ENCODE results near the gene AHI1. TPM values are rescaled to one million over a fixed set of nuclear protein-coding genes. Genes with fewer than 3 reads are reported as not detected.

The AHI1 gene
- total and polyA plus RNA-seq, 2 donors (not counting 1 experiment from before 2014, with no cell fraction given) = 14.2 to 22.8 TPM

DNA sequence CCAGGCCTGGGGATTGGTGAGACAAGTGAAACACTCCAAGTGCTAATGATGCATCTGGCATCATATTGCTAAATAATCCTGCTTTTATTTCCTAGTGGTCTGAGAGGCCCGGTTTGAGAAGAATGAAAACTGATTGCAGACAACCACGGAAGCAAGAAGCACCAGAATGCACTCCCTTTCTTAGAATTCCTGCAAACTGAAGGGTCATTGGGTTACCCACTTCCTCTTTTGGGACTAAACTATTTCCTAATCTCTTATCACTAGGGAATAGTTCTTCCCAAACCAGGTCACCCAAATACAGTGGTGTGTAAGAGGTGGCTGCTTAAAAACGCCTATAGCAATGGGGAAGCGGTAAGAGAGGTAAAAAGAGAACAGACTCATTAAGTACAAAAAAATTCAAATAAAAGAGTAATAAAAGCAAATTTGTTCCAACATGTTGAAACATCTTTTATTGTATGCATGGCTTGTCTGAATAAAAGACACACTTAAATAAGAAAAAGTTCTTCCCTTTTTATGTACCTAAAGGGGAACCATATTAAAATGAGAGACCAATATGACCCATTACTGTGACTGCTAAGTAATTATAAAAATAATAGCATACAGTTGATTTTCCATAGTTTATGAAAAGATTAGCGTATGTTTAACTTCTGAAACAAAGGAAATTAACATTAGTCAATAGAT is 190.7 kb downstream of the AHI1 start:
- Histone ChIP-seq H4K20me1 (ENCODE audit: control insufficient read depth, extremely low read depth, insufficient read depth, low read length) (no peaks in the 10 kb centered on the region), H3K4me2 (ENCODE audit: extremely low read depth, insufficient read depth, low read length) (no peak overlapping the region), H3K27ac (ENCODE audit: insufficient read depth, low read length) (no peak overlapping the region), H3K4me3 (replicated peaks in 1 of 4; ENCODE audit: control extremely low read depth in 1 of 4, insufficient read depth in 1 of 4, low read depth in 3 of 4, low read length in 4 of 4) (no peak overlapping the region), H3K79me2 (ENCODE audit: control insufficient read depth, insufficient read depth, low read length) (no peaks in the 10 kb centered on the region), H3K9me3 (ENCODE audit: control insufficient read depth, insufficient read depth, low read depth, low read length) (no peaks in the 10 kb centered on the region), H3K4me1 (ENCODE audit: control insufficient read depth, extremely low read depth, insufficient read depth, low read length) (no peaks in the 10 kb centered on the region), H3K36me3 (ENCODE audit: control insufficient read depth, insufficient read depth, low read length) (no peaks in the 10 kb centered on the region), H3K27me3 (ENCODE audit: control insufficient read depth, insufficient read depth, low read length) (no peaks in the 10 kb centered on the region), H3K9ac (ENCODE audit: insufficient read depth, low read length) (no peak overlapping the region), H2AFZ (ENCODE audit: low read length) (no peak overlapping the region)
- DNase-seq (ENCODE audit: low read depth in 2 of 2) = no peak
- TF ChIP-seq EZH2 (IDR thresholded peaks at IDR 0.05; ENCODE audit: low read length, missing control alignments) = no peak
- TF ChIP-seq, protein P1, sequence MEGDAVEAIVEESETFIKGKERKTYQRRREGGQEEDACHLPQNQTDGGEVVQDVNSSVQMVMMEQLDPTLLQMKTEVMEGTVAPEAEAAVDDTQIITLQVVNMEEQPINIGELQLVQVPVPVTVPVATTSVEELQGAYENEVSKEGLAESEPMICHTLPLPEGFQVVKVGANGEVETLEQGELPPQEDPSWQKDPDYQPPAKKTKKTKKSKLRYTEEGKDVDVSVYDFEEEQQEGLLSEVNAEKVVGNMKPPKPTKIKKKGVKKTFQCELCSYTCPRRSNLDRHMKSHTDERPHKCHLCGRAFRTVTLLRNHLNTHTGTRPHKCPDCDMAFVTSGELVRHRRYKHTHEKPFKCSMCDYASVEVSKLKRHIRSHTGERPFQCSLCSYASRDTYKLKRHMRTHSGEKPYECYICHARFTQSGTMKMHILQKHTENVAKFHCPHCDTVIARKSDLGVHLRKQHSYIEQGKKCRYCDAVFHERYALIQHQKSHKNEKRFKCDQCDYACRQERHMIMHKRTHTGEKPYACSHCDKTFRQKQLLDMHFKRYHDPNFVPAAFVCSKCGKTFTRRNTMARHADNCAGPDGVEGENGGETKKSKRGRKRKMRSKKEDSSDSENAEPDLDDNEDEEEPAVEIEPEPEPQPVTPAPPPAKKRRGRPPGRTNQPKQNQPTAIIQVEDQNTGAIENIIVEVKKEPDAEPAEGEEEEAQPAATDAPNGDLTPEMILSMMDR (conservative IDR thresholded peaks at IDR 0.05 in 1 of 2, IDR thresholded peaks at IDR 0.05 in 1 of 2; ENCODE audit: low read depth in 1 of 2, low read length in 2 of 2) = no peak

DNA sequence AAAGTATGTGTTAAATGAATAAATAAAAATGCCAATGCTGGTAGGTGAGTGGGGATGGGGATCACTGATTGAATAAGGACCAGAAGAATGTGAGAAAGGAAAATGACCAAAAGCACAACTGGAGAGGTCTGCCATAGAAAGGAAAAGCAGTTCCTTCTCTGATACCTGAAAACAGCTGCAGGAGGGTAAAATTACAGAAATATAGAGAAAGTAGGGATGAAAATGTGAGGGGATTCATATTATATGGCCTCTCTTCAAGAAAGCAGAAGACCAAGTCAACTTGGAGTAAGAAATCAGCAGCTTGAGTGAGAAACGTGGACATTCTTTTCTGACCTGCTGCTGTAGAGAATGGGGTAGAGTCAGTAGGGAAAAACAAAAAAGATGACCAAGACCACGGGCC is 191.4 kb downstream of the AHI1 start:
- Histone ChIP-seq H3K9me3 (ENCODE audit: control insufficient read depth, insufficient read depth, low read depth, low read length) (no peaks in the 10 kb centered on the region), H3K9ac (ENCODE audit: insufficient read depth, low read length) (no peak overlapping the region), H2AFZ (ENCODE audit: low read length) (no peak overlapping the region), H3K79me2 (ENCODE audit: control insufficient read depth, insufficient read depth, low read length) (no peaks in the 10 kb centered on the region), H3K4me2 (ENCODE audit: extremely low read depth, insufficient read depth, low read length) (no peak overlapping the region), H3K27me3 (ENCODE audit: control insufficient read depth, insufficient read depth, low read length) (no peaks in the 10 kb centered on the region), H3K36me3 (ENCODE audit: control insufficient read depth, insufficient read depth, low read length) (no peaks in the 10 kb centered on the region), H3K27ac (ENCODE audit: insufficient read depth, low read length) (no peak overlapping the region), H3K4me1 (ENCODE audit: control insufficient read depth, extremely low read depth, insufficient read depth, low read length) (no peaks in the 10 kb centered on the region), H4K20me1 (ENCODE audit: control insufficient read depth, extremely low read depth, insufficient read depth, low read length) (no peaks in the 10 kb centered on the region), H3K4me3 (replicated peaks in 1 of 4; ENCODE audit: control extremely low read depth in 1 of 4, insufficient read depth in 1 of 4, low read depth in 3 of 4, low read length in 4 of 4) (no peak overlapping the region)
- TF ChIP-seq, protein P1 (conservative IDR thresholded peaks at IDR 0.05 in 1 of 2, IDR thresholded peaks at IDR 0.05 in 1 of 2; ENCODE audit: low read depth in 1 of 2, low read length in 2 of 2) = no peak
- no peak for TF ChIP-seq EZH2 (IDR thresholded peaks at IDR 0.05; ENCODE audit: low read length, missing control alignments)
- no peak for DNase-seq (ENCODE audit: low read depth in 2 of 2)

- H3K4me2 ChIP-seq (ENCODE audit: extremely low read depth, insufficient read depth, low read length) = no peak overlapping the region
These were observed 191.9 kb downstream of the AHI1 start for GRCh38 chr6:135305684-135306083.

More at GRCh38 chr6:135305684-135306083, 191.9 kb downstream of the AHI1 start:
- Histone ChIP-seq H3K27ac (ENCODE audit: insufficient read depth, low read length) (no peak overlapping the region), H3K79me2 (ENCODE audit: control insufficient read depth, insufficient read depth, low read length) (no peaks in the 10 kb centered on the region), H3K4me1 (ENCODE audit: control insufficient read depth, extremely low read depth, insufficient read depth, low read length) (no peaks in the 10 kb centered on the region), H3K36me3 (ENCODE audit: control insufficient read depth, insufficient read depth, low read length) (no peaks in the 10 kb centered on the region), H3K9ac (ENCODE audit: insufficient read depth, low read length) (no peak overlapping the region), H4K20me1 (ENCODE audit: control insufficient read depth, extremely low read depth, insufficient read depth, low read length) (no peaks in the 10 kb centered on the region), H2AFZ (ENCODE audit: low read length) (no peak overlapping the region), H3K27me3 (ENCODE audit: control insufficient read depth, insufficient read depth, low read length) (no peaks in the 10 kb centered on the region), H3K4me3 (replicated peaks in 1 of 4; ENCODE audit: control extremely low read depth in 1 of 4, insufficient read depth in 1 of 4, low read depth in 3 of 4, low read length in 4 of 4) (no peak overlapping the region), H3K9me3 (ENCODE audit: control insufficient read depth, insufficient read depth, low read depth, low read length) (no peaks in the 10 kb centered on the region)
- TF ChIP-seq EZH2 (IDR thresholded peaks at IDR 0.05; ENCODE audit: low read length, missing control alignments) = no peak
- TF ChIP-seq, protein P1 (conservative IDR thresholded peaks at IDR 0.05 in 1 of 2, IDR thresholded peaks at IDR 0.05 in 1 of 2; ENCODE audit: low read depth in 1 of 2, low read length in 2 of 2) = no peak
- no peak for DNase-seq (ENCODE audit: low read depth in 2 of 2)
